ENCODE measurements around the gene TEK. TPM values are rescaled to one million over a fixed set of nuclear protein-coding genes. Genes with fewer than 3 reads are reported as not detected.

Gene TEK
- total RNA-seq, 1 donor from 2014 or later, result 0.89 TPM

- Mint-ChIP-seq H3K27ac (ENCODE audit: unreplicated experiment) (no peak overlapping the region), H3K36me3 (ENCODE audit: low read depth) (no peaks in the 10 kb centered on the region), H3K4me3 (no peak overlapping the region), H3K9me3 (no peaks in the 10 kb centered on the region), H3K27me3 (ENCODE audit: low read depth) (no peaks in the 10 kb centered on the region), H3K4me1 (no peaks in the 10 kb centered on the region)
- TF ChIP-seq, protein P1, sequence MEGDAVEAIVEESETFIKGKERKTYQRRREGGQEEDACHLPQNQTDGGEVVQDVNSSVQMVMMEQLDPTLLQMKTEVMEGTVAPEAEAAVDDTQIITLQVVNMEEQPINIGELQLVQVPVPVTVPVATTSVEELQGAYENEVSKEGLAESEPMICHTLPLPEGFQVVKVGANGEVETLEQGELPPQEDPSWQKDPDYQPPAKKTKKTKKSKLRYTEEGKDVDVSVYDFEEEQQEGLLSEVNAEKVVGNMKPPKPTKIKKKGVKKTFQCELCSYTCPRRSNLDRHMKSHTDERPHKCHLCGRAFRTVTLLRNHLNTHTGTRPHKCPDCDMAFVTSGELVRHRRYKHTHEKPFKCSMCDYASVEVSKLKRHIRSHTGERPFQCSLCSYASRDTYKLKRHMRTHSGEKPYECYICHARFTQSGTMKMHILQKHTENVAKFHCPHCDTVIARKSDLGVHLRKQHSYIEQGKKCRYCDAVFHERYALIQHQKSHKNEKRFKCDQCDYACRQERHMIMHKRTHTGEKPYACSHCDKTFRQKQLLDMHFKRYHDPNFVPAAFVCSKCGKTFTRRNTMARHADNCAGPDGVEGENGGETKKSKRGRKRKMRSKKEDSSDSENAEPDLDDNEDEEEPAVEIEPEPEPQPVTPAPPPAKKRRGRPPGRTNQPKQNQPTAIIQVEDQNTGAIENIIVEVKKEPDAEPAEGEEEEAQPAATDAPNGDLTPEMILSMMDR (conservative IDR thresholded peaks at IDR 0.05), result no peak
- no peak for DNase-seq (ENCODE audit: low read depth, low spot score)
Observed at GRCh38 chr9:27124151-27124550, 15.1 kb downstream of the TEK start.

DNA sequence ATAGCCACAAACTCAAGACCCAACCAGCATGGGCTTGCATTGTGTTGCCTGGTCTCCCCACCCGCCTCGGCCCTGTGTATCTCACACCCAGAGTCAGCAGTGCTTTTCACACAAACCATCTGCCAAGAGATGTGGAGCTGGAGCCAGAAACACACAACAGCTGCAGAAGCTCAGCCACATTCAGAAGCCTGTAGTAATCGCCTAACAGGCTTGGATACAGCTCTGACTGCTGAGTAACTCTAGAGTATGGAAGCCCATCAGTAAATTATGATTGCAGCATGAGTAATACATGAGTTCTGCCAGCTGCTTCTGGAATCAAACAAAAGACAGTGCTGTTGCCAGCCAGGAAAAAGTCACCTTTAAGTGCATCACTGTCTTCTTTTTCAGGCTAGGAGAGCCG lies 16.0 kb downstream of the TEK start:
- Mint-ChIP-seq H3K36me3 (ENCODE audit: low read depth) (no peaks in the 10 kb centered on the region), H3K4me1 (no peaks in the 10 kb centered on the region), H3K9me3 (no peaks in the 10 kb centered on the region), H3K27ac (ENCODE audit: unreplicated experiment) (no peak overlapping the region), H3K4me3 (no peak overlapping the region), H3K27me3 (ENCODE audit: low read depth) (no peaks in the 10 kb centered on the region)
- DNase-seq (ENCODE audit: low read depth, low spot score), result no peak
- TF ChIP-seq, protein P1 (conservative IDR thresholded peaks at IDR 0.05), result no peak

DNA sequence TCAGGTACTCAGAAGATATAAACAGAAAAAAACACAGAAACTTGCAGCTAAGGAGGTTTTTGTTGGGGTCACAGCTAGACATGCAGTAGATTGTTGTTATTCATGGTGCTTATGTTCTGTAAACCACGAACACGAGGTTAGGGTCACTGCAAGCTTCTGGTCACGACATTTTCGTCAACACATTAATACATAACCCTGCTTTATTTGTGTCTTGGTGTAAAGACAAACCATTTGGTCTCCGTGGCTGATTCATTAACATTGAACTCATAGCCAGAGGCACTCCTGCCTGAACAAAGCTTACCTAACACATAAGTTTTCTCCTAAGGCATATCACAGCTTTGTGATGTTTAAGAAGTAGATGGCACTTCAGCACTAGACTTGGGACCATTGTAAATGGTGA lies 16.9 kb downstream of the TEK start:
- TF ChIP-seq, protein P1 (conservative IDR thresholded peaks at IDR 0.05), result no peak
- Mint-ChIP-seq H3K27me3 (ENCODE audit: low read depth) (no peaks in the 10 kb centered on the region), H3K27ac (ENCODE audit: unreplicated experiment) (no peak overlapping the region), H3K4me1 (no peaks in the 10 kb centered on the region), H3K4me3 (no peak overlapping the region), H3K9me3 (no peaks in the 10 kb centered on the region), H3K36me3 (ENCODE audit: low read depth) (no peaks in the 10 kb centered on the region)
- no peak for DNase-seq (ENCODE audit: low read depth, low spot score)

DNA sequence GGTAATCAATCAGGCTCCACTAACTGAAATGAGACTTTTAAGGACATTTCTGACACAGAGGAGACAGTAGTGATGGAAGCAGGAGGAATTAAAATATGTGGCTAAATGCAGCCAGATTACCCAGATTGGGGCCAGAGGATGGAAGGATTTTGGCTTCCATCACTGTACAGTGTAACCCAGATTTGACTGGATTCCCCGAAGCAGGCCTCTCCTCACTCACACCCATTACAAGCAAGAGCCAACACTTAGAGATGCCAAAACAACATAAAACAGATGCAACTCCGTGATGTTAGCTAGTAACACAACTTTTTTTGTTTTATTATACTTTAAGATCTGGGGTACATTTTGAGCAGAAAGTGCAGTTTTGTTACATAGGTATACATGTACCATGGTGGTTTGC lies 17.6 kb downstream of the TEK start:
- Mint-ChIP-seq H3K4me1 (no peaks in the 10 kb centered on the region), H3K9me3 (no peaks in the 10 kb centered on the region), H3K4me3 (no peak overlapping the region), H3K27ac (ENCODE audit: unreplicated experiment) (no peak overlapping the region), H3K36me3 (ENCODE audit: low read depth) (no peaks in the 10 kb centered on the region), H3K27me3 (ENCODE audit: low read depth) (no peaks in the 10 kb centered on the region)
- no peak for DNase-seq (ENCODE audit: low read depth, low spot score)
- TF ChIP-seq, protein P1 (conservative IDR thresholded peaks at IDR 0.05), result no peak

DNA sequence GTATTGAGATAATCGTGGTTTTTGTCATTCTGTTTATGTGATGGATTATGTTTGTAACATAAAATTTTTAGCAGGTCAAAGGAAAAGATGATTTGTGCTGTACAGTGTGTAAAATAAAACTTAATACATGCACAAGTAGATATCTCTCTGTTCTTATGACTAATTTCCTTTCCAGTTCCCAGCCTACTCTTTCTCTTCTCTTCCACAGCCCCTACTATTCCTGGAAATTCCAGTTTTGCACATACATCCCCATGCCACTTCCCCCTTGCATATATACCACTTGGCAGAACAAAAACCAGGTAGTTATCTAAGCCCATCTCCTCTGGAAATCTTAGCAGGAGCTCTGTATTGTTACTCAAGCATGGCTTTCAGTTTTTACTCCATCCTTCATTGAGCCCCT lies 20.2 kb downstream of the TEK start:
- Mint-ChIP-seq H3K4me1 (no peaks in the 10 kb centered on the region), H3K36me3 (ENCODE audit: low read depth) (no peaks in the 10 kb centered on the region), H3K27ac (ENCODE audit: unreplicated experiment) (no peak overlapping the region), H3K4me3 (no peak overlapping the region), H3K9me3 (no peaks in the 10 kb centered on the region), H3K27me3 (ENCODE audit: low read depth) (no peaks in the 10 kb centered on the region)
- no peak for DNase-seq (ENCODE audit: low read depth, low spot score)
- TF ChIP-seq, protein P1 (conservative IDR thresholded peaks at IDR 0.05), result no peak

DNA sequence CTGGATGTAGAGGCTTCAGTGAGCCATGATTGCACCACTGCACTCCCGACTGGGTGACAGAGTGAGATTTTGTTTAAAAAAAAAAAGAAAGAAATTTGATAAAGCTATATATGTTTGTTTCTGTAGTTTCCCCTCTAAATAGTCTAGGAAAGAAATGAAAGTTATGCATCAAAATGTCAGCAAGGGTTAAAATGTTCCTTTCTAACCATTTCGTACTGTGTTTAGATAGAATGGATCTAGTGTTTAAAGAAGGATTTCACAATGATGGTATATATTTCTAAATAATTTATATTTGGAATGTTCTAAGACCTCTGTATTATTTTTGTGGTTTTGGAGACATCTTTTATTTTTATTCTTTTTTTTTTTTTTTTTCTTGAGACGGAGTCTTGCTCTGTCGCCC lies 22.7 kb downstream of the TEK start:
- Mint-ChIP-seq H3K27ac (ENCODE audit: unreplicated experiment) (no peak overlapping the region), H3K4me1 (no peaks in the 10 kb centered on the region), H3K4me3 (no peak overlapping the region), H3K27me3 (ENCODE audit: low read depth) (no peaks in the 10 kb centered on the region), H3K36me3 (ENCODE audit: low read depth) (no peaks in the 10 kb centered on the region), H3K9me3 (no peaks in the 10 kb centered on the region)
- TF ChIP-seq, protein P1 (conservative IDR thresholded peaks at IDR 0.05), result no peak
- no peak for DNase-seq (ENCODE audit: low read depth, low spot score)
